Measurements from ENCODE around the gene SUMF2.
A peak's percentile ranks its signal among the peaks of the same experiment; 100 is the strongest.
"Not testable (repeated sequence)": the region's sequence is repeated elsewhere in the genome, so short reads cannot be mapped to it uniquely, and the experiment has no call there.

Gene SUMF2

GRCh38 chr7:56062382-56062781, 1.7 kb upstream of the SUMF2 start:
- TF ChIP-seq SPI1 (IDR thresholded peaks at IDR 0.05; ENCODE audit: low read depth, low read length) (no peak), PAX5 (IDR thresholded peaks at IDR 0.05; ENCODE audit: insufficient read depth, low read length, severe bottlenecking) (no peak), POLR2A (IDR thresholded peaks at IDR 0.05; ENCODE audit: low read depth, low read length) (no peak), POLR2AphosphoS5 (IDR thresholded peaks at IDR 0.05; ENCODE audit: low read depth, low read length) (no peak), TAF1 (IDR thresholded peaks at IDR 0.05; ENCODE audit: low read depth, low read length) (no peak), POU2F2 (IDR thresholded peaks at IDR 0.05; ENCODE audit: low read depth, low read length) (no peak)
- no peak for DNase-seq (ENCODE audit: insufficient read length, low spot score)
- FAIRE-seq: no peak

- DNase-seq (ENCODE audit: insufficient read length, low spot score) (no peak), FAIRE-seq (no peak)
- no peak for TF ChIP-seq POU2F2 (IDR thresholded peaks at IDR 0.05; ENCODE audit: low read depth, low read length)
- no peak for TF ChIP-seq POLR2A (IDR thresholded peaks at IDR 0.05; ENCODE audit: low read depth, low read length)
- no peak for TF ChIP-seq PAX5 (IDR thresholded peaks at IDR 0.05; ENCODE audit: insufficient read depth, low read length, severe bottlenecking)
- TF ChIP-seq SPI1 (IDR thresholded peaks at IDR 0.05; ENCODE audit: low read depth, low read length): no peak
- TF ChIP-seq POLR2AphosphoS5 (IDR thresholded peaks at IDR 0.05; ENCODE audit: low read depth, low read length): no peak
- no peak for TF ChIP-seq TAF1 (IDR thresholded peaks at IDR 0.05; ENCODE audit: low read depth, low read length)
These were observed 595 bp upstream of the SUMF2 start for GRCh38 chr7:56063500-56063881.

GRCh38 chr7:56066376-56066775, 2.3 kb downstream of the SUMF2 start:
- not testable (repeated sequence) for DNase-seq (ENCODE audit: insufficient read length, low spot score); FAIRE-seq

GRCh38 chr7:56074371-56074791, 10.3 kb downstream of the SUMF2 start:
- FAIRE-seq (peak; percentile 40), DNase-seq (ENCODE audit: insufficient read length, low spot score) (peak; percentile 61)
- TF ChIP-seq POLR2A (IDR thresholded peaks at IDR 0.05; ENCODE audit: low read depth, low read length) (no peak), PAX5 (IDR thresholded peaks at IDR 0.05; ENCODE audit: insufficient read depth, low read length, severe bottlenecking) (no peak), POLR2AphosphoS5 (IDR thresholded peaks at IDR 0.05; ENCODE audit: low read depth, low read length) (no peak), TAF1 (IDR thresholded peaks at IDR 0.05; ENCODE audit: low read depth, low read length) (no peak), SPI1 (IDR thresholded peaks at IDR 0.05; ENCODE audit: low read depth, low read length) (no peak), POU2F2 (IDR thresholded peaks at IDR 0.05; ENCODE audit: low read depth, low read length) (no peak)

- no peak for TF ChIP-seq PAX5 (IDR thresholded peaks at IDR 0.05; ENCODE audit: insufficient read depth, low read length, severe bottlenecking)
- TF ChIP-seq TAF1 (IDR thresholded peaks at IDR 0.05; ENCODE audit: low read depth, low read length): no peak
- no peak for TF ChIP-seq SPI1 (IDR thresholded peaks at IDR 0.05; ENCODE audit: low read depth, low read length)
- TF ChIP-seq POU2F2 (IDR thresholded peaks at IDR 0.05; ENCODE audit: low read depth, low read length): no peak
- TF ChIP-seq POLR2A (IDR thresholded peaks at IDR 0.05; ENCODE audit: low read depth, low read length): no peak
- TF ChIP-seq POLR2AphosphoS5 (IDR thresholded peaks at IDR 0.05; ENCODE audit: low read depth, low read length): no peak
- FAIRE-seq (no peak), DNase-seq (ENCODE audit: insufficient read length, low spot score) (no peak)
These were observed 13.6 kb downstream of the SUMF2 start for GRCh38 chr7:56077681-56078080.

GRCh38 chr7:56078196-56078595, 14.1 kb downstream of the SUMF2 start:
- no peak for FAIRE-seq
- no peak for DNase-seq (ENCODE audit: insufficient read length, low spot score)
- TF ChIP-seq SPI1 (IDR thresholded peaks at IDR 0.05; ENCODE audit: low read depth, low read length) (no peak), POU2F2 (IDR thresholded peaks at IDR 0.05; ENCODE audit: low read depth, low read length) (no peak), TAF1 (IDR thresholded peaks at IDR 0.05; ENCODE audit: low read depth, low read length) (no peak), POLR2AphosphoS5 (IDR thresholded peaks at IDR 0.05; ENCODE audit: low read depth, low read length) (no peak), PAX5 (IDR thresholded peaks at IDR 0.05; ENCODE audit: insufficient read depth, low read length, severe bottlenecking) (no peak), POLR2A (IDR thresholded peaks at IDR 0.05; ENCODE audit: low read depth, low read length) (no peak)

- TF ChIP-seq POLR2AphosphoS5 (IDR thresholded peaks at IDR 0.05; ENCODE audit: low read depth, low read length) (no peak), SPI1 (IDR thresholded peaks at IDR 0.05; ENCODE audit: low read depth, low read length) (no peak), POU2F2 (IDR thresholded peaks at IDR 0.05; ENCODE audit: low read depth, low read length) (no peak), PAX5 (IDR thresholded peaks at IDR 0.05; ENCODE audit: insufficient read depth, low read length, severe bottlenecking) (no peak), POLR2A (IDR thresholded peaks at IDR 0.05; ENCODE audit: low read depth, low read length) (no peak), TAF1 (IDR thresholded peaks at IDR 0.05; ENCODE audit: low read depth, low read length) (no peak)
- FAIRE-seq (no peak), DNase-seq (ENCODE audit: insufficient read length, low spot score) (no peak)
These were observed 15.5 kb downstream of the SUMF2 start for GRCh38 chr7:56079450-56080185.

GRCh38 chr7:56080726-56081435, 16.8 kb downstream of the SUMF2 start:
- not testable (repeated sequence) for DNase-seq (ENCODE audit: insufficient read length, low spot score); FAIRE-seq

GRCh38 chr7:56081626-56082340, 17.7 kb downstream of the SUMF2 start:
- TF ChIP-seq SPI1 (IDR thresholded peaks at IDR 0.05; ENCODE audit: low read depth, low read length) (no peak), PAX5 (IDR thresholded peaks at IDR 0.05; ENCODE audit: insufficient read depth, low read length, severe bottlenecking) (no peak), POU2F2 (IDR thresholded peaks at IDR 0.05; ENCODE audit: low read depth, low read length) (no peak), POLR2AphosphoS5 (IDR thresholded peaks at IDR 0.05; ENCODE audit: low read depth, low read length) (no peak), POLR2A (IDR thresholded peaks at IDR 0.05; ENCODE audit: low read depth, low read length) (no peak), TAF1 (IDR thresholded peaks at IDR 0.05; ENCODE audit: low read depth, low read length) (no peak)
- DNase-seq (ENCODE audit: insufficient read length, low spot score): no peak
- no peak for FAIRE-seq

All from GM12891 (cell line).